ENCODE data around the gene ADCY7.
A peak's percentile ranks its signal among the peaks of the same experiment; 100 is the strongest.

ADCY7 gene

DNA sequence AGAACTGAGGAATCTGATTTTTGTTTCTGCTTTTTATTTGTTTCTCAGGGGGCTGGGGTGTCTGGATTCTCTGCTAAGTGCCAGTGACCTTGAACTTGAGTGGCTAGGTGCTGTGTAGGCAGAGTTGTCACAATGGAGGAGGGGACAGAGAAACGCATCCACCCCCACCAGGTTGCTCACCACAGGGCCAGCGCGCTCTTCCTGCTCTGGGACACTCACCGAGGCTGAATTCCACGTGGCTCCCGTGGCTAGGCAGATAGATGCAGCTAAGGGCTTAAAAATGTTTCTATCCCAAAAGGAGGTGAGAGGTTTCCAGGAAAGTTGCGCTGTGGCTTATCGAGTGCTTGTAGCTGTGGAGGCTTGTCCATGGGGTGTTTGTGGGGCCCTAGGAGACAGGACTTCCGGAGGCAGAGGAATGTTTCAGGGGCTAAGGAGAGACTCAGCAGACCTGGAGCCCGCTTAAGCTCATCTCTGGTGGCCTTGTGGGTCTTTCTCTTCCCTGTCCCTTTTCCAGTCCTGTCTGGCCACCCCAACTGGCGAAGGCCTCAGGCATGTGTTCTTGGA is 36.8 kb downstream of the ADCY7 start:
- DNase-seq (ENCODE audit: low read depth), result no peak
- H3K4me3 ChIP-seq (replicated peaks; ENCODE audit: low read depth, low read length), result no peak overlapping the region
- TF ChIP-seq, protein P1, sequence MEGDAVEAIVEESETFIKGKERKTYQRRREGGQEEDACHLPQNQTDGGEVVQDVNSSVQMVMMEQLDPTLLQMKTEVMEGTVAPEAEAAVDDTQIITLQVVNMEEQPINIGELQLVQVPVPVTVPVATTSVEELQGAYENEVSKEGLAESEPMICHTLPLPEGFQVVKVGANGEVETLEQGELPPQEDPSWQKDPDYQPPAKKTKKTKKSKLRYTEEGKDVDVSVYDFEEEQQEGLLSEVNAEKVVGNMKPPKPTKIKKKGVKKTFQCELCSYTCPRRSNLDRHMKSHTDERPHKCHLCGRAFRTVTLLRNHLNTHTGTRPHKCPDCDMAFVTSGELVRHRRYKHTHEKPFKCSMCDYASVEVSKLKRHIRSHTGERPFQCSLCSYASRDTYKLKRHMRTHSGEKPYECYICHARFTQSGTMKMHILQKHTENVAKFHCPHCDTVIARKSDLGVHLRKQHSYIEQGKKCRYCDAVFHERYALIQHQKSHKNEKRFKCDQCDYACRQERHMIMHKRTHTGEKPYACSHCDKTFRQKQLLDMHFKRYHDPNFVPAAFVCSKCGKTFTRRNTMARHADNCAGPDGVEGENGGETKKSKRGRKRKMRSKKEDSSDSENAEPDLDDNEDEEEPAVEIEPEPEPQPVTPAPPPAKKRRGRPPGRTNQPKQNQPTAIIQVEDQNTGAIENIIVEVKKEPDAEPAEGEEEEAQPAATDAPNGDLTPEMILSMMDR (IDR thresholded peaks at IDR 0.05; ENCODE audit: low read length, missing control alignments), result no peak

DNA sequence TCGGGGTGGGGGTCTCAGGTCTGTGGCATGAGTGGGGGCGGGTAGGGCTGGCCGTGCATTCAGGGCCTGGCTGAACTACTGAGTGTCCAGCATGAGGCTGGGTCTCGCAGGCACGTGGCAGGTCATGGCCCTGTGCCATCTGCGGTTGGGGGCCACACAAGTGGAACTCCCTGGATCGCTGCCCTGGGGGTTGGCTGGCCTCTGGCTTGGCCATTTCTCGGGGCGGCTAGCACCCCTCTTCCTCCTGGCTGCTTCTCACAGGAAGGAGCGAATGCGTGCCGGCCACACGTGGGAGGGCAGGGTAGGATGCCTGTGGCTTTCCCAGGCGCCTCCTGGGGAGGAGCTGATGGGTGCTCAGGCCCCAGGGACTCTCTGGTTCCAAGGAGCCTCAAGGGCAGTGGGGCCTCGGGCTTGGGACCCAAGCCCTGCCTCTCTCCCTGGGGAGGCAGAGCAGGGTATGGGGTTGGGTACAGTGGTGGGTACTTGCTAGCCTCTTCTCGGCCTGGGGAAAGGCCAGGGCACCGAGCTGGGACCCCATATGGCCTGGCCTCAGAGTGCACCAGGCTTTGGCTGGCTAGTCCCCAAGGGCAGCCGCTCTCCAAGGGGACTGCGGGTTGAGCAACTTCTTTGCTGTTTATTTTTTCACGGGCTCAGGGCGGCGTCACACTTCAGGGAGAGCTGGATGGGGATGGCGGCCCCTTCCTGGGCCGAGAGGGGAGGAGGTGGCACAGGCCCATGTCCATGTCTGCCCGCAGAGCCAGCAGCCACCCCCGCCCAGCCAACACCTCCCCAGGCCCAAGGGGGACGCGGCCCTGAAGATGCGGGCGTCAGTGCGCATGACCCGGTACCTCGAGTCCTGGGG is 37.5 kb downstream of the ADCY7 start:
- TF ChIP-seq, protein P1 (IDR thresholded peaks at IDR 0.05; ENCODE audit: low read length, missing control alignments), result no peak
- DNase-seq (ENCODE audit: low read depth), result peak; percentile 50
- H3K4me3 ChIP-seq (replicated peaks; ENCODE audit: low read depth, low read length), result no peak overlapping the region

DNA sequence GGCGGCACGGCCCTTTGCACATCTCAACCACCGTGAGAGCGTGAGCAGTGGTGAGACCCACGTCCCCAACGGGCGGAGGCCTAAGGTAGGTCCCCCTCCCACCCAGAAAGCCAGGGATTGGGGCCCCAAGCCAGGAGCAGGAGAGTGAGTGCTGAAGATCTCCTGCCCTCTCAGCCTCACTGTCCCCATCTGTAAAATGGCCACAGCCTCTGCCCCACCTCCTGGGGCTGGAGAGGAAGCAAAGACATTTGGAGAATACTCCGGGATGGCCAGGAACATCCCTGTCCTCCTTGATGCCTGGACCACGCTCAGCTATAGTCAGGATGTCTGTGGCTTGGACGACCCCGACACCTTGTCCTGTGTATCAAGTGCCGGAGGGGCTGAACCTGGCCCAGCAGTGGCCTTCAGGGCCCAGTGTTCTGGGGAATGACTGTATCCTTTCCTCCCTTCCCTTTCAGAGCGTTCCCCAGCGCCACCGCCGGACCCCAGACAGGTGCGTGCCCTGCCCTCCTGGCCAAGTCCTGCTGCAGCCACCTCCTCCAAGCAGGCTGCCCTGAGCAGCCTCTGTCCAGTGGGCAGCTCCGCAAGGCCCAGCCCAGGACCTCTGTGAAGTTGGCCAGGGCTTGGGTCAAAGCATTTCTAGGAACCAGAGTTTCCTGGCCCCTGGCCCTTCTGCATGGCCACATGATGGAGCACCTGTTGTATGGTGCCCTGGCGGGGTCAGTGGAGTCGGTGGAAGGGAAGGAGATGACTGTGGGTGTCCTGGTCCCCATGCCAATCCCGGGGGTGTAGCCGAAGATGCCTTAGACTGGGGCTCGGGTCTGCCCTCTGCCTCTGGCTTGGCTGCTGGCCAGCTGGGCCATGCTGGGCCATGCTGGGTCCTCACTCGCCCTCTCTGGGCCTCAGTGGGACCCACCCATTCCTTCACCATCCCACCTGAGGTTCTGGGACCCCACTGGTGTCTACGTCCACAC is 38.4 kb downstream of the ADCY7 start:
- H3K4me3 ChIP-seq (replicated peaks; ENCODE audit: low read depth, low read length), result no peak overlapping the region
- DNase-seq (ENCODE audit: low read depth), result no peak
- TF ChIP-seq, protein P1 (IDR thresholded peaks at IDR 0.05; ENCODE audit: low read length, missing control alignments), result no peak

DNA sequence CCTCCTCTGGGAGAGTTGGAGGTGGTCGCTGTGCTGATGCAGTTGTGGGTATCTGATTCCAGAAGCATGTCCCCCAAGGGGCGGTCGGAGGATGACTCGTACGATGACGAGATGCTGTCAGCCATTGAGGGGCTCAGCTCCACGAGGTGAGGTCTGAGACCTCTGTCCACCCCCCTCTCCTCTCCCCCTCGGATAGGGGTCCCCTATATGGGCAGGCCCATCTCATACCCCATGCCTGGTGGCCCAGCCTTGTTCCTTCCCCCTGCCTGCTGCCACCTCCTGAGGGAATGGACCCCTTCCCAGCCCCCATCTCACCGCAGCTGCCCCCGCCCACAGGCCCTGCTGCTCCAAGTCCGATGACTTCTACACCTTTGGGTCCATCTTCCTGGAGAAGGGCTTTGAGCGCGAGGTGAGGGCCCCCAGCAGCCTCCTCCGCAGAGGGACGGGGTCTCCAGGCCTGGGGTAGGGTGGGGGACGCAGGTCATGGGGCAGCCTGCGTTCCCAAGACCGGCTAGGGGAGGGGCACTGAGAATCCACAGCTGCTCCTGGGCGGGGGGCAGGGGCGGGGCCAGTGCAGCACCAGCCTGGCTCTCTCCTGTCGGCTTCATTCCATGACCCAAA is 39.2 kb downstream of the ADCY7 start:
- no peak for DNase-seq (ENCODE audit: low read depth)
- TF ChIP-seq, protein P1 (IDR thresholded peaks at IDR 0.05; ENCODE audit: low read length, missing control alignments), result no peak
- H3K4me3 ChIP-seq (replicated peaks; ENCODE audit: low read depth, low read length), result no peak overlapping the region

DNA sequence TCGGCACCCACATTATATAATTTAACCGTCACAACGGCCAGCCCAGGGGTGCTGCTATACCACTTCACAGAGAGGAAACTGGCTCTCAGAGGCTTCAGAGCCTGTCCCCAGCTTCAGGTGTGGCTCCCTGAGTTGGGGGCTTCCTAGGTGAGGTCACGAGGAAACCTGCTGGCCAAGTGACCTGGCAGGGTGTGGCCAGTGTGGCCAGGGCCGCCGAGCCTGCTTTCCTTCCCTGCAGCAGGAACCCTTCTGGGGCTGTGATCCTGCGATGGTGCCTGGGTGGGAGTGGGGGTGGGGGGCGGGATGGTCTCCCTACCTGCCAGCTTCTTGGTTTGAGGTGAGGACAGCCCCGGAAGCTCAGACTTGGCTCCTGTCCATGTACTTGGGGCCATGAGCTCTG is 39.9 kb downstream of the ADCY7 start:
- no peak overlapping the region for H3K4me3 ChIP-seq (replicated peaks; ENCODE audit: low read depth, low read length)
- TF ChIP-seq, protein P1 (IDR thresholded peaks at IDR 0.05; ENCODE audit: low read length, missing control alignments), result no peak
- DNase-seq (ENCODE audit: low read depth), result no peak

DNA sequence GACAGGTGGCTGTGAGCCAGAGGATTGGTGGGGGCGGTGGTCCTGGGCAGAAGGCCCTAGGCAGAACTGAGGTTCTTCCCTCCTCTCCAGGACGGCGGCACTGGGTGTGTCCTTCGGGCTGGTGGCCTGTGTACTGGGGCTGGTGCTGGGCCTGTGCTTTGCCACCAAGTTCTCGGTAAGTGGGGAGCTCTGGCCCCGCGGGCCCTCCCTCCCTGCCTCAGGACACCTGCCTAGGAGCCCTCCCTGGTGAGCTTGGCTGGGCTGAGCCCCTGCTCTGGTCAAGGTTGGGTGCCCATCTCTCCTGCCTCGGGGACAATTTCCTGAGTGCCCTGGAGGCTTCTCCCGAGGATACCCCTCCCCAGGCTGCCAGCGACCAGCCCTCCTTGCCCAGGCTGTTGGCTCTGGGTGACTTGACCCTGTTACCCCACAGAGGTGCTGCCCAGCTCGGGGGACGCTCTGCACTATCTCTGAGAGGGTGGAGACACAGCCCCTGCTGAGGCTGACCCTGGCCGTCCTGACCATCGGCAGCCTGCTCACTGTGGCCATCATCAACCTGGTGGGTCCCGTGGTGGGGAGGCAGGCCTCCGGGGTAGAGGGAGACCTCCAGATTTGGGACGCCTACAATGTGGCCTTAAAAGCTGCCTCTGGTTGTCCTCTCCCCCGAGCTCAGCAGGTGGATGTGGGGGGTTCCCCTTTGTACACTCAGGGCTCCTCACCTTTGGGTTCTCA is 42.0 kb downstream of the ADCY7 start:
- TF ChIP-seq, protein P1 (IDR thresholded peaks at IDR 0.05; ENCODE audit: low read length, missing control alignments), result no peak
- no peak for DNase-seq (ENCODE audit: low read depth)
- H3K4me3 ChIP-seq (replicated peaks; ENCODE audit: low read depth, low read length), result no peak overlapping the region
